HG02678 (cell line): ENCODE results near the gene TPO.
"Not testable (repeated sequence)": the region's sequence is repeated elsewhere in the genome, so short reads cannot be mapped to it uniquely, and the experiment has no call there.

Source experiments
- ATAC-seq: cut with Tn5 transposase; IDR thresholded peaks from one replicate; pipeline ENCODE4 v1.9.1; 2021; ENCODE audit warnings: mild to moderate bottlenecking, moderate library complexity; ENCODE audit not compliant: unreplicated experiment

Gene TPO

DNA sequence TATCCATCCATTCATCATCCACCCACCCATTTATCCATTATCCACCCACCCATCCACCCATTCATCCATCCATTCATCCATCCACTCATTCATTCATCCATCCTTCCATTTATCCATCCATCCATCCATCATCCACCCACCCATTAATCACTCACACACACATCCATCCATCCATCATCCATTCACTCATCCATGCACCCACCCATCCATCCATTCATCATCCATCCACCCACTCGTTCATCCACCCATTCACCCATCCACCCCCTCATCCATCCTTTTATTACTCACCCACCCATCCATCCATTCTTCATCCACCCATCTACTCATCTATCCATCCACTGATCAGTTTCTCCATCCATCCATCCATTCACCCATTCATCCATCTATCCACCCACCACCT lies 8.1 kb upstream of the TPO start:
- no peak for ATAC-seq

DNA sequence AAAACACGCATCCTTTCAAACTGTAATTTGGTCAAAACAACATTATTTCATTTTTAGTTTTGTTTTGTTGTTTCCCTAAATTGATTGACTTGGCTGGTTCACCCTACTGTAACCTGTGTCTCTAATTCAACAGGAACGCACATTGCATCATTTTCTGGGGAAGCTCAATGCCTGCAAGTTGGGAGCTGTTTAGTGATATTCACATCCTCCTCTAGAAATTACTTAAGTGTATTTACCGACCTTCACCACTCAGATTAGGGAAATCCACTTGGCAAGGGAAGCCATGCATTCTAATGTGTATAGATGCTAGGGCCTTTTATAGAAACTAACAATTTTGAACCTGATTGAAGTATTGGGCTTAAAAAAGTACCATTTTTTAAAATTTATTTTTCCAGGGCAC lies 7.3 kb upstream of the TPO start:
- ATAC-seq = no peak

DNA sequence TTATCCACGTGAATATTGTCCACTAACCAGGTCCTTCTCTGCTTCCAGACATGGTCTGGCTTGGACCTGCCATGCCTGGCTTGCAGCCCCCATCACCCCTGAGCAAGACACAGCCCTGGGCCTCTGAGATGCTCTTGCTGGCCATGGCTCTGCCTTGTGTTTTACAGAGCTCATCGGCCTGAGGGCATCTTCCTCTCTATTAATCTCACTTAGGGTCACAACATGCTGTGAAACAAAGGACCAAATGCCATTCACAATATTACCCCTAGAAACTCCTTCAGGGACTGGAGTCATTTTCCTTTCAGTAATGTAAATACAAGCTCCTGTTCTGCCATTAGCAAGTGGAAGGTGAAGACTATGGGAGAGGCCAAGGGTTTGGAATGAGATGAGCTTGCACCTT lies 6.8 kb upstream of the TPO start:
- ATAC-seq = no peak

DNA sequence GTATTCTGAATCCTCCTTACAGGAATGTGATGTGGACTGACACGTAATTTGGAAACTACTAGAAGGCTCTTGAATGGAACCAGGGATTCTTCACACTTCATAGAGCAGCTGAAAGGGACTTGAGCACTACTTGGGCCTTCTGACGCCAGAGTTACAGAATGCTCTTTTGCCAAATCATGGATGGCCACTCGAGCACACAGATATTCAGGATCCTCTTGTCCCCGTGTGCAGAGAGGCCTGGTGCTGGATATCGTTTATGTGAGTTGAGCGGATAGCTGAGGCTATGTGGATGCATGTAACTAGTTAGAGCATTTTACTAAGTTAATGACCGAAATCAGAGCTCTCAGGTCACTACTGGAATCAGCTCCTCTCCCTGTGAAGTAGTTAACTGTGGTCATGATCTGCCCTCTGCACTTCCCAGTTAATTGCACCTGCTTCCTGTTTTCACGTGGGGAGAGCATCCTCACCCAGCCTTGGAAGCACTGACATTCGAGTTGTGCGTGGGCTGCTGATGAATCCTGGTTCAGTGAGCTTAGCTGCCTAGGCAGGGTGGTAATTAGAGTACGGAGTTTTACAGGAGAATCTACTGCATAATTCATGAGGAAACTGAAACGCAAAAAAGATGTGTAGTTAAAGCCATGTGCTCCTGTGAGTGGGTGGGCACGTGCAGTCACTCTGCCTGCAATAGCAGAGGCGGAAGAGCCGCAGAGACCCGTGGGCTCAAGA lies 5.2 kb upstream of the TPO start:
- ATAC-seq = no peak

DNA sequence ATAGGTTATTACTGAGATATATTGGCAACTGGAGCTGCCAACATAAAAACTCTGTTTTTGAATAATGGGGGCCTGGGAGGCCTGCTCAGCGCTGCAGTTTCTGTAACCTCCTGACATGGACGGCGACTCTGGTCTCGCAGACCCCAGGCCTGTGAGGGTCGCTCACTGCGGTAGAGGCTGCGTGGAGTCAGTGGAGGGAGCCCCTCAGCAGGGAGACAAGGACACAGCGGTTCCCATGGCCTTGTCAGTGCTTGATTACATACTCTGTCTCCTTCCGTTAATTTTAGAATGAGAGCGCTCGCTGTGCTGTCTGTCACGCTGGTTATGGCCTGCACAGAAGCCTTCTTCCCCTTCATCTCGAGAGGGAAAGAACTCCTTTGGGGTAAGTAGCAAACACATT lies 858 bp downstream of the TPO start:
- no peak for ATAC-seq

DNA sequence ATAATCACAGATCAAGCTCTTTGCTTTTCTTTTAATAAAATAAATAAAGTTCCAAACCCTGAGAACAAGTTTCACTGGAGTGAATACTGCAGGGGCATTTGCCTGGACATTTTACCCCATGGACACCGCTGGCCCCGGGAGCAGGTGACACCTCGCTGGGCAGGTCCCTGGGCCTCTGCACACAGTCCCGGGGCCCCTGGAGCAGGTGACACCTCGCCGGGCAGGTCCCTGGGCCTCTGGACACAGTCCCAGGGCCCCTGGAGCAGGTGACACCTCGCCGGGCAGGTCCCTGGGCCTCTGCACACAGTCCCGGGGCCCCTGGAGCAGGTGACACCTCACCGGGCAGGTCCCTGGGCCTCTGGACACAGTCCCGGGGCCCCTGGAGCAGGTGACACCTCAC lies 1.6 kb downstream of the TPO start:
- not testable (repeated sequence) for ATAC-seq

DNA sequence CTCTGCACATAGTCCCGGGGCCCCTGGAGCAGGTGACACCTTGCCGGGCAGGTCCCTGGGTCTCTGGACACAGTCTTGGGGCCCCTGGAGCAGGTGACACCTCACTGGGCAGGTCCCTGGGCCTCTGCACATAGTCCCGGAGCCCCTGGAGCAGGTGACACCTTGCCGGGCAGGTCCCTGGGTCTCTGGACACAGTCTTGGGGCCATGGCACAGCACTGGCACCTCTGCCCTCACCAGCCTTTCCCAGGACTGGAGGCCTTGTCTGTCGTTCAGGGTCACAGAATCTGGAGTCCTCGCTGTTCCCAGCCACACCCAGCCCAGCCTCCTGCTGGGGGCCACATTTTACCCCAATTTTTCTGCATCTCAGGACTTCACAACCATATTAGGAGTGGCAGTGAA lies 2.2 kb downstream of the TPO start:
- no peak for ATAC-seq

DNA sequence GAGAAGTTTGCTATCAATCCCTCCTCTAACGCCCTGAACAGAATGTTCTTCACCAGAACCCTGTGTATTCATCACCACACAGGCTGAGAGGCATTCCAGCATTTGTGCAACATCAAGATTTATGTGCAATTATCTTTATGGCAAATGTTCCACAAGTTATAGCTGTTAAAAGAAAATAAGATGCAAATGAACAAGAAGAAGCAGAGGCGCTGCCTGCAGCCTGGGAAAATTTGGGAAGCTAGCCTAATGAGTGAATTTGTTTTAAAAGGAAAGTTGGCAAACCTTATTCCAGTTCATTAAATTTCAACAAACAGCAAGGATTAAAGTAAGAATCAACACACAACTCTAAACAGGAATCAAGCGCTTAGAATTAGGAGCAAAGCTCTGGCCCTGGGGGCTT lies 5.3 kb downstream of the TPO start:
- ATAC-seq = no peak

DNA sequence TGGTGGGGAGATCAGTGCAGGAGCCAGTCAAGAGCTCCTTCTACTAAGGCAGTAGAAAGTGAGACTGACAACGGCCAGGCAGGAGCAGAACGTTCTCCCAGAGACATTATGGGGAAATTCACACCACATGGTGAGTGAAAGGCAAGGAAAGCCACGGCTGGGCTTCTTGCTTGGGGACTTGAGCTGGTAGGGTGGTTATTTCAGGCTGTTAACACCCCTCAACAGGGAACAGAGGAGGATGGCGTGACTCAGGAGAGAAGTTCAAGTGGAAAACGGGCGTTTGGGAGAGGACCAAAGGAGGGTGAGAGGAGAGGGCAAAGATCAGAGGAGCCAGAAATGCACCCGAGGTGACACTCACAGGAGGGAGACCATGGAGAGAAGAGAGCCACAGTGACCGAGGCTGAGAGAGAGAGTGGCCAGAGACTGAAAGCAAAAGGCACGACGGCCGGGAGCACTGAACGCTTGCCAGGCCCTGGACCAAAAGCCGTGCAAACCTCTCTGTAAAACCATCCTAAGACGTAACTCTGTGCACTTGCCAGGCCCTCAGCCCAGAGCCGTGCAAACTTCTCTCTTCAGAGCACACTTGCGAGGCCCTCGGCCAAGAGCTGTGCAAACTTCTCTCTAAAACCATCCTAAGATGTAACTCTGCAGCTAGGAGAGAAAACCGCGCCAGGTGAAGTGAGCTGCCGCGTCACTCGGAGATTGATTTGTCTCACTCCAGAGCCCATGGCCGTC lies 7.7 kb downstream of the TPO start:
- ATAC-seq = no peak

DNA sequence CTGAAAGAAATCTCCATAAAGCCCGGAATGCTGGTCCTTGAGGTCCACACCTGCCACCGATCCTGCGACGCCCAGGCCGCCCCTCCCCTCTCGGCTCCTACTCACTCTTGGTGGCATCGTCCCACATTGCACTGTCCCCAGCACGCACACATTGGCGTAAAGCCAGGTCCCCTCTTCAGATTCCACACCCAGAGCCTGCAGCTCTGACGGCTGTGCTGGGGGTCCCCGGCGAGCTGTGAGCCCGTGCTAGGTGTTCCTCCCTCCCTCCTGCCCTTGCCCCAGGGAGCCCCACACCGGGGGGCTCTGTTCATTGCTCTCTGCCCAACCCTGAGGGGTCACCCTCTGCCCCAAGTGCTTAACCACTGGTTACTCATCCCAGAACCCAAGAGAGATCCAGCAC lies 8.5 kb downstream of the TPO start:
- ATAC-seq = no peak

DNA sequence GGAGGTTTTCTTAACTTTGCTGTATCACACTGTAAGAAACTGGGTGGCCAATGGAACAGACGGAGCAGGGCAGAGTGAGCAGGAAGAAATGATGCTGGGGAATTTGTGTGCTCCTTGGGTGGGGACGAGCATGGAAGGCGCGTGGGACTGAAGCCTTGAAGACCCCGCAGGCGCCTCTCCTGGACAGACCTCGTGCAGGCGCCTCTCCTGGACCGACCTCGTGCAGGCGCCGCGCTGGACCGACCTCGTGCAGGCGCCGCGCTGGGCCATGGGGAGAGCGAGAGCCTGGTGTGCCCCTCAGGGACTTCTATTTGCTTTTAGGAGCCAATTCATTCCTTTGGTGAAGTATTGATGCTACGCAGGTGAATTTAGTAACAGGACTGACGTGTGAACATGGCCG lies 8.9 kb downstream of the TPO start:
- no peak for ATAC-seq

DNA sequence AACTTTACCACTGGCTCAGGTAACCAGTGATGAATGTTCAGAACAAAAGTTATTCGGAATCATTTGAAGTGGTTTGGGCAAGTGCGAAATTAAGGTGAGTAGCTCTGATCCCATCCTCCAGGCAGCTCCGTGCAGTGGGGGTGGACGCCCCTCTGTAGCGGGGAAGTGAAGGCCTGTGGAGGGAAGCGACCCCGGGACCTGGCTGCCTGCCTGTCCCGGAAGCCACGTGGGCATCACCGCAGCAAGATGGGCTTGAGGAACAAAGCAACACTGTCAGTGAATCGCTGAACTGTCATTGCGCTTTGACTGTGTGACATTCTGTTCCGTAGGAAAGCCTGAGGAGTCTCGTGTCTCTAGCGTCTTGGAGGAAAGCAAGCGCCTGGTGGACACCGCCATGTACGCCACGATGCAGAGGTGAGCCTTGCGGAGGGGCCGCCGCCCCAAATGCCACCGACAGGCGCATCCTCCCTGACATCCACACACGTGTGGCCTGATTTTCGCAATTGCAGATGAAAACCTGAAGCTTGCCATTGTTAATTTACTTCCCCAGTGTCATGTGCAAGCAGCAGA lies 9.5 kb downstream of the TPO start:
- ATAC-seq = no peak

DNA sequence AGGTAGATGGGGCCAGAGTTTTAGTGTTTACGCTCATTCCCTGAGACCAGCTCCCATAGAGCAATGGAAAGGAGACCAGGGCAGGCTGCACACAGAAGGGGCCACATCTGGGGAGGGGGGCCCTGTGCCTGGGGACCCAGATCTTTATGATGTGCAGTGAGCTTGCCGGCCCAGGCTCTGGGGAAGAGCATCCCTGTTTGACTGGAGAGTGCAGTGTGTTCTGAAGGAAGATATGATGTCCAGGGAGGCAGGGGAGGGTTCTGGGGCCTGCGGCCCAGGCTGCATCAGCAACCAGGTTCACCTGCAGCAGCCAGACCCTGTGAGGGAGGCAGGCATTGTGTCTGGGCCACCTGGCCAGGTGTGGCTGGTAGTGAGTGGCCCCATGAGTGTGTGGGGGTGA lies 13.8 kb downstream of the TPO start:
- no peak for ATAC-seq

DNA sequence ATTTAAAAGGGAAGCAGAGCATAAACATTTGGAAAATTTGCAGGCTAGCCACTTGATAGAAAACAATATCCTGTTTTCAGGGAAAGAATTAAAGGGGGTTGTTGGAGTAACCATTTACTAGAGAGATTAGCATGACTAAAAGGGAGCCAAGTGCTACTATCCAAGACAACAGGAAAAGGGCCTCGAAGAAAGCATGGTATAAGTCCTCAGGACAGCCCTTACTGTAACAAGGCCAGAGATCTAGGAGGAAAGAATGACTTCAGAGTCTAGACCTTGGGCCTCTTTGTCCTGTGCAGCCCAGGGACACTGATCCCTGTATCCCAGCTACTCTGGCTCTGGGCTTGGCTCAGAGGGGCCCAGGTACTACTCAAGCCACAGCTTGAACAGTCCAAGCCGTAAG lies 16.6 kb downstream of the TPO start:
- no peak for ATAC-seq

DNA sequence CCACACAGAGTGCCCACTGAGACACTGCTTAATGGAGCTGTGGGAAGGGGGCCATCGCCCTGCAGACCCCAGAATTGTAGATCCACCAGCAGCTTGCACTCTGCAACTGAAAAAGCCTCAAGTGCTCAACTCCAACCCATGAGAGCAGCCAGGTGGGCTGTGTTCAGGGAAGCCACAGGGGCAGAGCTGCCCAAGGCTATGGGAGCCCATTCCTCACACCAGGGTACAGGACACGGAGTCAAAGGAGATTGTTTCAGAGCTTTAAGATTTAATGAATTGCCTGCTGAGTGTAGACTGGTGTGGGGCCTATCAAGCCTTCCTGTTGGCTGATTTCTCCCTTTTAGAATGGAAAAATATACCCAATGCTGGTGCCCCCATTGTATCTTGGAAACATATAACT lies 17.2 kb downstream of the TPO start:
- no peak for ATAC-seq

DNA sequence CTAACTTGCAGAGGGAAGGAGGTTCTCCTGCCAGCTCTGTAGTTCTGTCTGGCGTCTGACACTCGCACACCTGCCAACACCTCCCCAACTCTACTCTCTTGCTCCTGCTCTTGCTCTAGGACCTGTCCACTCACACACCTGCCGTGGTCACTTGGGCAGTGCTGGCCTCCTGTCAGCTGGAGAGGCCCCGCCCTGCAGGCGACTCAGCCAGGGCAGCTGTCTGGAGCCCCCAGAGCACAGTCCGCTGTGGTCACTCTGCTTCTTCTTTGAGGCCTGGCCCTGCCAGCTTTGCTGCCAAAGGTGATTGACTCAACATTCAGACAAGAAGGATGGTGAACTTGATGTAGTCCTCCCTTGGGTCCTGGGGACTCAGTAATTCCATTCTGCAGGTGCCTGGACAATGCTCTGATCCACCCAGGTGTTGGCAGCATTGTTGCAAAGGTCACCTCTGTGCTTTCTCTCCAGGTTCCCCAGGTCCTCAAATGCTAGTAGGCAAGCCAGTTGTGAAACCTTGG lies 18.7 kb downstream of the TPO start:
- ATAC-seq = no peak

DNA sequence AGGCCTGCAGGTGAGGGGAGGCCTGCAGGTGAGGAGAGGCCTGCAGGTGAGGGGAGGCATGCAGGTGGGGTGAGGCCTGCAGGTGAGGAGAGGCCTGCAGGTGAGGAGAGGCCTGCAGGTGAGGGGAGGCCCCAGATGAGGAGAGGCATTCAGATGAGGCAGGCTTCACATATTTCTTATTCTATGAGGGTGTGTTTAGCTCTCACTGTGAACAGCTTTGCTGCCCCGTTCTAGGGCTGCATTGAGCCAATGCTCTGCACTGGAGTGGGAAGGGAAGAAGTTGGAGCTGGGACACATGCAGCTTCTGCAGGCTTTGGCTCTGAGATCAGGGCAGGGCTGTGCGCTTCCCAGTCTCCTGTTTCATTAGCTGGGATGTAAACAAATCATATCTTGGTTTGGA lies 19.5 kb downstream of the TPO start:
- no peak for ATAC-seq

DNA sequence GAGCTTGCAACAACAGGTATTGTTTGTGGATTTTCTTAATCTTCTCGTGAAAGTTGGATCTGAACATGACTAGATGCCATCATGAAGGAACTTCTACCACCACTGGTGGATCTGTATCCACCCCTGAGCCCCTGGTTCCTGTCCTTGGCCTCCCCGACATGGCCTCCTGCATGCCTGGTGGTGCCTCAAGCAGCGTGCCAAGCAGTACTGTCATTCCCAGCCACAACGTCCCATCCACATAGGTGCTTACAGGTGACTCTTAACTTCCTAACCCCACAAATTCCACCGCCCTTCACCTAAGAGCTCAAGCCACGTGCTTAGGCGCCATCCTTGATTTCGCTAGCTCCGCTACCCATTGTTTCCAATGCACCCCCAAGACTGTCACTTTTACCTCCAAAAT lies 23.1 kb downstream of the TPO start:
- no peak for ATAC-seq

DNA sequence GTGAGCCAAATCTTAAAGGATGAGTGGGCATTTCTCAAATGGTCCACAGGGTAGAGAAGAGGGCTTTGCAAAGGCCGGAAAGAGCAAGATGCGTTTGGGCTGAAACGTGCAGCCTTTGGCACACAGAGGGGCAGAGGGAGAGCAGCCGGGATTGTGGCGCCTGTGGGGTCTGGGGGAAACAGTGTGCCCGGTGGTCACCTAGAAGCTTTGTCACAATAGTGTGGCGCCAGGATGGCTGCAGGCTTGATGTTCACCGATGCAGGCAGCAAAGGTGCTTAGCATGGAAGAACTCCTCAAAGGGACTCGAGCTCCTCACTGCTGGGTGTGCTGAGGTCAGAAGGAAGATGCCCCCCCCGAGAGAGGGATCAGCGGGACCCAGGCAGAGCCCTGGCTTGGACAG lies 23.8 kb downstream of the TPO start:
- no peak for ATAC-seq

DNA sequence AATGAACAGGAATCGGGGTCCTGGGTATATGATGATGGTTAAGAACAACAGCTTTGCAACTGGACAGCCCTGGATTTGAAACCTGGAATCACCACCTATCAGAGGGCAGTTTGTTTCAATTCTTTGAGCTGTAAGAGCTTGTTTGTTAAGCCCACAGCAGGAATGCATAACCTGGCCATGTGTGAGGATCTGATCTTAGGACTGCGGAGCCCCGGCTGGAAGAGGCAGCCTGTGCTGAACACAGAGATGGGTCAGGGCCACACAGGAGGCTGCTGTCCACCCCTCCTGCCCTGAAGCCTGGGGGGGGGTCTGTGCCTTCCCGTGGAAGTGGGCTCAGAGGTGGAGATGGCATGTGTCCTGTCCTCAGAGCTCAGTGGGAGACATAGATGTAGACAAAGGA lies 24.3 kb downstream of the TPO start:
- no peak for ATAC-seq

DNA sequence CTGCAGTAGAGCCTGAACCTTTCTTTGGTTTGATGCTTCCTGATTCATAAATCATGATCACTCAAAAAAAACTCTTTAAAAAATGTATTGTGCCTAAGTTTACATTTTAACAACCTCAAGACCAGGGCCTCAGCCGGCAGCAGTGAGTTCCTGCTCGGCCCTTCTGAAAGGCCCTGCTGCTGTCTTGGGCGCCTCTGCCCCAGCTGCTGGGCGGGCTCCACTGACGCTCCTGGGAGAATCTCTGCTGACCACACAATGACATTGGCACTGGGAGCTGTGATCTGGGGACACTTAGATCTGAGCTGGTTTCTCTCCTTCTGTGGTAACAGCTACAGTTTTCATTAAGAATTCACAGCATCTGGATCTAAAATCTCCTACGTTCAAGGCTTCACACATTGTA lies 25.7 kb downstream of the TPO start:
- ATAC-seq = no peak

DNA sequence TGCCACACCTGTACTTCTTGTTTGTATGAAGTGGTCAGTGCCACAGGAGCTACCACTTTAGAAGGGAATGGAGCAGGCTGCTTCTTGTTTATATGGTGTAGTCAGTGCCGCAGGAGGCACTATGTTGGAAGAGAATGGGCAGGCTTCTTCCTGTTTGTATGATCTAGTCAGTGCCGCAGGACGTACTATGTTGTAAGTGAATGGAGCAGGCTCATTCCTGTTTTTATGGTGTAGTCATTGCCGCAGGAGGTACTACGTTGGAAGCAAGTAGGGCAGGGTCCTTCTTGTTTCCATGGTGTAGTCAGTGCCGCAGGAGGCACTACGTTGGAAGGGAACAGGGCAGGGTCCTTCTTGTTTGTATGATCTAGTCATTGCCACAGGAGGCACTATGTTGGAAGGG lies 27.3 kb downstream of the TPO start:
- no peak for ATAC-seq
